Natural killer cell (primary cell): ENCODE data around the gene TBC1D21. TPM values are rescaled to one million over a fixed set of nuclear protein-coding genes. Genes with fewer than 3 reads are reported as not detected.

Experiments
- ATAC-seq, 3 donors: fragments of 150-1000 bp in 2 of 3; fragments of 200-7000 bp in 1 of 3; cut with Tn5 transposase; 1 replicate in 1 of 3; 2 replicates in 2 of 3; pipeline ENCODE4 v1.10.0; 2021; ENCODE audit warnings: mild to moderate bottlenecking in 2 of 3, moderate library complexity in 2 of 3
- DNase-seq, 2 donors: peaks; one replicate each; pipeline versions ENCODE4 v3.0.0 to v3.0.0-alpha.2; 2013 to 2021; ENCODE audit warnings: mixed read lengths in 1 of 2
- H3K27ac ChIP-seq: one replicate; pipeline ENCODE4 v1.5.1; 2013; ENCODE audit warnings: mild to moderate bottlenecking, low read length
- H3K27me3 ChIP-seq: one replicate; pipeline ENCODE4 v1.6.1; 2013; ENCODE audit warnings: low read length; ENCODE audit not compliant: control insufficient read depth, insufficient read depth
- H3K36me3 ChIP-seq: one replicate; pipeline ENCODE4 v1.6.1; 2013; ENCODE audit warnings: low read length; ENCODE audit not compliant: control insufficient read depth, insufficient read depth
- H3K4me1 ChIP-seq: one replicate; pipeline ENCODE4 v1.6.1; 2013; ENCODE audit warnings: low read length; ENCODE audit not compliant: control insufficient read depth, insufficient read depth
- H3K4me3 ChIP-seq: one replicate; pipeline ENCODE4 v1.5.1; 2013; ENCODE audit warnings: low read length
- H3K9me3 ChIP-seq: one replicate; pipeline ENCODE4 v1.6.1; 2013; ENCODE audit warnings: low read length; ENCODE audit not compliant: control insufficient read depth, insufficient read depth
- H3K27ac Mint-ChIP-seq, 2 donors: one replicate each; pipeline ENCODE4 v1.8.0; 2022; ENCODE audit warnings: mild to moderate bottlenecking in 2 of 2, mixed read lengths in 2 of 2, moderate library complexity in 1 of 2
- H3K27me3 Mint-ChIP-seq, 2 donors: one replicate each; pipeline ENCODE4 v1.8.0; 2022; ENCODE audit warnings: low read depth in 2 of 2, mixed read lengths in 2 of 2
- H3K36me3 Mint-ChIP-seq: one replicate; pipeline ENCODE4 v1.8.0; 2022; ENCODE audit warnings: mixed read lengths
- H3K4me1 Mint-ChIP-seq, 2 donors: one replicate each; pipeline ENCODE4 v1.8.0; 2022; ENCODE audit warnings: mixed read lengths in 2 of 2
- H3K4me3 Mint-ChIP-seq: one replicate; pipeline ENCODE4 v1.8.0; 2022; ENCODE audit warnings: mild to moderate bottlenecking, moderate library complexity, mixed read lengths
- H3K9me3 Mint-ChIP-seq, 2 donors: one replicate each; pipeline ENCODE4 v1.8.0; 2022; ENCODE audit warnings: mixed read lengths in 2 of 2
- CTCF ChIP-seq: fragments of 200-600 bp; IDR thresholded peaks from one replicate; pipeline ENCODE4 v1.8.0; 2022; ENCODE audit warnings: antibody characterized with exemption
- WGBS: methylation state at CpG from one replicate; pipeline ENCODE4 v1.1.7; 2013; ENCODE audit warnings: missing lambda C conversion rate; ENCODE audit not compliant: insufficient coverage; 5-methylcytosine and 5-hydroxymethylcytosine counted together
- intact Hi-C: fragments of 100-400 bp; cut with micrococcal nuclease; formaldehyde crosslinking; loops from one replicate; pipeline ENCODE4 v1.14.2; 2022
- total RNA-seq, 4 donors: library from RNA; stranded (reverse); fragments of 120-200 nt in 1 of 4; gene quantifications; one replicate each; pipeline versions ENCODE4 v1.2.3 to v1.2.4, GENCODE V29; 2013 to 2022

The TBC1D21 gene
- total RNA-seq, 3 donors from 2014 or later (not counting 1 experiment from before 2014, with no cell fraction given): not detected

- Mint-ChIP-seq H3K27me3 (peaks cover 7 to 11% of the 10 kb centered on the region in 2 donors), H3K4me1 (peaks cover 5 to 8% of the 10 kb centered on the region in 2 donors), H3K9me3 (no peaks in the 10 kb centered on the region), H3K36me3 (no peaks in the 10 kb centered on the region), H3K4me3 (no peak overlapping the region), H3K27ac (no peak overlapping the region)
- 92% methylated on average over 2 of the region's 2 CpGs for WGBS
- Histone ChIP-seq H3K4me1 (no peaks in the 10 kb centered on the region), H3K27me3 (no peaks in the 10 kb centered on the region), H3K9me3 (no peaks in the 10 kb centered on the region), H3K36me3 (no peaks in the 10 kb centered on the region), H3K27ac (no peak overlapping the region), H3K4me3 (no peak overlapping the region)
- ATAC-seq: no peak
- TF ChIP-seq CTCF: no peak
- intact Hi-C loops: loop anchor here (1.0 kb wide), 1 partner anchor 34 kb away; no protein-coding TSS in a partner anchor
- DNase-seq: no peak
These were observed 35.4 kb downstream of the TBC1D21 start for GRCh38 chr15:73908822-73909122.

GRCh38 chr15:73909651-73910050 is 36.3 kb downstream of the TBC1D21 start:
- 86% methylated on average over 2 of the region's 2 CpGs for WGBS

GRCh38 chr15:73910522-73911303 is 37.3 kb downstream of the TBC1D21 start:
- no peak for ATAC-seq
- 92% methylated on average over 5 of the region's 7 CpGs for WGBS
- intact Hi-C loops: no loop called here
- Histone ChIP-seq H3K9me3 (no peaks in the 10 kb centered on the region), H3K27me3 (no peaks in the 10 kb centered on the region), H3K27ac (no peak overlapping the region), H3K36me3 (no peaks in the 10 kb centered on the region), H3K4me3 (no peak overlapping the region), H3K4me1 (peaks cover 9% of the 10 kb centered on the region)
- Mint-ChIP-seq H3K4me1 (peaks cover 15 to 21% of the 10 kb centered on the region in 2 donors), H3K9me3 (no peaks in the 10 kb centered on the region), H3K36me3 (no peaks in the 10 kb centered on the region), H3K27me3 (peaks cover 7% of the 10 kb centered on the region in 2 donors), H3K4me3 (no peak overlapping the region), H3K27ac (no peak overlapping the region)
- DNase-seq: no peak
- TF ChIP-seq CTCF: no peak

More at GRCh38 chr15:73909651-73910050, 36.3 kb downstream of the TBC1D21 start:
- Histone ChIP-seq H3K9me3 (no peaks in the 10 kb centered on the region), H3K36me3 (no peaks in the 10 kb centered on the region), H3K27ac (no peak overlapping the region), H3K4me3 (no peak overlapping the region), H3K4me1 (peaks cover 9% of the 10 kb centered on the region), H3K27me3 (no peaks in the 10 kb centered on the region)
- intact Hi-C loops: no loop called here
- TF ChIP-seq CTCF: no peak
- Mint-ChIP-seq H3K27me3 (peaks cover 7 to 8% of the 10 kb centered on the region in 2 donors), H3K4me3 (no peak overlapping the region), H3K9me3 (no peaks in the 10 kb centered on the region), H3K27ac (no peak overlapping the region), H3K36me3 (no peaks in the 10 kb centered on the region), H3K4me1 (peaks cover 14 to 16% of the 10 kb centered on the region in 2 donors)
- no peak for ATAC-seq
- DNase-seq: no peak
